ENCODE data around the gene KIRREL3. TPM values are rescaled to one million over a fixed set of nuclear protein-coding genes. Genes with fewer than 3 reads are reported as not detected.

The KIRREL3 gene
- total and polyA plus RNA-seq, 2 of the 8 experiments (the other 6 are each of a cell fraction or from before 2014, with no cell fraction given), result 0.29 to 0.32 TPM

DNA sequence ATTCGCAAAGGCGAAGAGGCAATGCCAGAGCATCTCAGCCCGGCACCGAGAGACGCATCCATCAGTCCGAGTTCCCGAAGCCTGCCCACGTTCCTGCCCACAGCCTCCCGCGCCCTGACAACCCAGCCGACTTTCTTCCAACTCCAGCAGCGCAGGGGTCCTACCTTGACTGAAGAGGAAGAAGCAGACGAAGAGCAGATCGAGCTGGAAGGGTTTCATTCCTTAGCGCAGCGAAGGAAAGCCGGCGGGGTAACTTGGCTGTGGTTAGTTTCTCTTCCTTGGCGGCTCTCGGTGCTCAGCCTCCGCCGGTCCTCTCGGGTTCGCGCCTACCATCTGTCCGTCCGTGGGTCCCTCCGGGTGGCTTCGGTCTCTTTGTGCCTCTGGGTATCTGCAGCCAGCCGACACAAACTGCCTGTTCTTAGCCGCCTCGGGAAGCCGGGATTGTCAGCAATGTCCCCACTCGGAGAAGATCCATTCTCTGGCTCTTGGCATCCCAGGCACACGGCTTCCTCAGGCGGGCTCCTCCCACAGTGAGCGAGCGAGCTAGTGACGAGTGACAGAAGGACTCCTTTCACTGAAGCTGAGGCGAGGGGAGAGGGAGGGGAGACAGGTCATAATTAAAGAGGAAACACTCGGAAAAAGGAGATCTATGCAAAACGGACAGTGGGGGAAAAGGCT lies at the start of gene KIRREL3 (continued):
- TF ChIP-seq, protein P1, sequence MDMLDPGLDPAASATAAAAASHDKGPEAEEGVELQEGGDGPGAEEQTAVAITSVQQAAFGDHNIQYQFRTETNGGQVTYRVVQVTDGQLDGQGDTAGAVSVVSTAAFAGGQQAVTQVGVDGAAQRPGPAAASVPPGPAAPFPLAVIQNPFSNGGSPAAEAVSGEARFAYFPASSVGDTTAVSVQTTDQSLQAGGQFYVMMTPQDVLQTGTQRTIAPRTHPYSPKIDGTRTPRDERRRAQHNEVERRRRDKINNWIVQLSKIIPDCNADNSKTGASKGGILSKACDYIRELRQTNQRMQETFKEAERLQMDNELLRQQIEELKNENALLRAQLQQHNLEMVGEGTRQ (IDR thresholded peaks at IDR 0.05; ENCODE audit: low read length), result no peak
- TF ChIP-seq JUN (IDR thresholded peaks at IDR 0.05; ENCODE audit: low read depth, low read length), result no peak

All from H1 (cell line).